GM19463 (cell line): Measurements from ENCODE around the gene FTSJ3.
A peak's percentile ranks its signal among the peaks of the same experiment; 100 is the strongest.
"Not testable (repeated sequence)": the region's sequence is repeated elsewhere in the genome, so short reads cannot be mapped to it uniquely, and the experiment has no call there.

ENCODE experiments used
- ATAC-seq: cut with Tn5 transposase; IDR thresholded peaks from one replicate; pipeline ENCODE4 v1.9.1; 2021; ENCODE audit warnings: mild to moderate bottlenecking, moderate library complexity; ENCODE audit not compliant: unreplicated experiment

FTSJ3 gene, protein sequence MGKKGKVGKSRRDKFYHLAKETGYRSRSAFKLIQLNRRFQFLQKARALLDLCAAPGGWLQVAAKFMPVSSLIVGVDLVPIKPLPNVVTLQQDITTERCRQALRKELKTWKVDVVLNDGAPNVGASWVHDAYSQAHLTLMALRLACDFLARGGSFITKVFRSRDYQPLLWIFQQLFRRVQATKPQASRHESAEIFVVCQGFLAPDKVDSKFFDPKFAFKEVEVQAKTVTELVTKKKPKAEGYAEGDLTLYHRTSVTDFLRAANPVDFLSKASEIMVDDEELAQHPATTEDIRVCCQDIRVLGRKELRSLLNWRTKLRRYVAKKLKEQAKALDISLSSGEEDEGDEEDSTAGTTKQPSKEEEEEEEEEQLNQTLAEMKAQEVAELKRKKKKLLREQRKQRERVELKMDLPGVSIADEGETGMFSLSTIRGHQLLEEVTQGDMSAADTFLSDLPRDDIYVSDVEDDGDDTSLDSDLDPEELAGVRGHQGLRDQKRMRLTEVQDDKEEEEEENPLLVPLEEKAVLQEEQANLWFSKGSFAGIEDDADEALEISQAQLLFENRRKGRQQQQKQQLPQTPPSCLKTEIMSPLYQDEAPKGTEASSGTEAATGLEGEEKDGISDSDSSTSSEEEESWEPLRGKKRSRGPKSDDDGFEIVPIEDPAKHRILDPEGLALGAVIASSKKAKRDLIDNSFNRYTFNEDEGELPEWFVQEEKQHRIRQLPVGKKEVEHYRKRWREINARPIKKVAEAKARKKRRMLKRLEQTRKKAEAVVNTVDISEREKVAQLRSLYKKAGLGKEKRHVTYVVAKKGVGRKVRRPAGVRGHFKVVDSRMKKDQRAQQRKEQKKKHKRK

DNA sequence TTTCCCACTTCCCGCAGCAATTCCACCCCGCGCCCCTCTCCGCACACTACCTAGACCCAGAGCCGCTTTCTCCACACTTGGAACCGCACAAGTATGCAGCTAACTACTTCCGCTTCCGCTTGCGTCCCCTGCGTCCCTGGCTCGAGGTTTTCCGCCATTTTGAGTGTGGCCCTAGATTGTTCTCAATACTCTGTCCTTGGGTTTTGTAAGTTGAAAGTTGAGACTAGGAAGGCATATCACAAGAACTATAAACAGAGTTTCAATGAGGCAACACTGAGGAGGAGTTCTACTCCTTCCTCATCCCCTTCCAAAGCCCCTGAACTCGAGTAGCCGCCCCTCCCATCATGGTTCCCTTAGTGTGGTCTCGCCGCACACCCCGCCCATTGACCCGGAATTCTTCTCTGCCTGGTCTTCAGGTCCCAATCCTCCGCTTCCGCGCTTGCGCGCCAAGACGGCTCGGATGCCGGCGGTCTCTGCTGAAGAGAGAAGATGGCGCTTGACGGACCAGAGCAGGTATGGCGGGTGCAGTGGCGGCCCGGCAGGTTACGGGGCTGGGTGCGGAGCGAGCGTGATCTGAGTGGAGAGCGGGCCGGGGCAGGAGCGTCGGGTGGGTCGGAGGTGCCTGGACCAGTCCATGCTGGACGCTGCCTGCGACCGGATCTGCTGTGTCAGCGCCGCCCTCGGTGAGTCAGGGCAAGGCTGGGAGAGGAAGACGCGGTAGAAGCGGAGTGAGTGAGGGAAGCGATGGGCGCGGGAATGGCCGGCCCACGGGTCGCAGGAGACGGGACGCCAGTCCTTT, at the start of gene FTSJ3, which contains the start of gene PSMC5:
FTSJ3 (minus strand) TSS at position 662 of the 799 bp plus-strand sequence. CDS start 761 bp downstream, outside the sequence.
PSMC5 (plus strand) TSS at position 430 of the 799 bp plus-strand sequence; CDS start at position 490, 60 bp downstream.
- ATAC-seq = peak; percentile 89

DNA sequence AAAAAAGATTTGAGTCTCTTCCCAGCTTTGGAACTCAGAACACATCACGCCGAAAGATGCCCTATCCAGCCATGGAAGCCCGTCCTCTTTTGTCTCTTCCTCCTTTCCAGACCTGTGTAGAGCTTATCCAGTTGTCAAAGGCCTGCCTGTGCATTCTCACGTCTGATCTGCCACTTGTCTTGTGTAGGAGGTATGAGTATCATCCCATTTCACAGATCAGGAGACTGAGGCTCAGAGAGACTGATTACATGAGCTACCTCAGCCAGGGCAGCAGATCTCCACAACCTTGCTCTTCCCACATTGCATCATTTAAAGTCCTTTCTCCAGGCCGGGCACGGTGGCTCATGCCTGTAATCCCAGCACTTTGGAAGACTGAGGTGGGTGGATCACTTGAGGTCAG, 47.2 kb upstream of the FTSJ3 start:
- not testable (repeated sequence) for ATAC-seq

DNA sequence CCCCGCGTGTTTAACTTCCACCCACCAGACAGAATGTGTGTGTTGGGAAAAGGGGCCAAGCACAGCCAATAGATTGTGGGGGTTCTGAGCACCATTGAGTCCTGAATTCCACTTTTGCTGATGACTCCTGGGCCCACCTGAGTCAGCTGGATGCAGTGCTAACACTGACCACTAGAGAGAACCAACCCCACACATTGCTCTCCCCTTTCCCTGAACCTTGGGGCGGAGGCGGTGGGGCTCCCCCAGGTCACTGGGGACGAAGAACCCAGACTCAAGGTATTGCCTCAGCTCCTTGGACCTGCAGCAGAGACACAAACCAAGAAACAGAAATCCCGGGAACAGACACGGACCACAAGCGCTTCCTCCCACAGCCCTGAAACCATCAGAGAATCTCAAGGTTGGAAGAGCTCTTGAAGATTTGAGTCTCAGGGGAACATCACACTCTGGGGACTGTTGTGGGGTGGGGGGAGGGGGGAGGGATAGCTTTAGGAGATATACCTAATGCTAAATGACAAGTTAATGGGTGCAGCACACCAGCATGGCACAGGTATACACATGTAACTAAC, 46.7 kb upstream of the FTSJ3 start:
- ATAC-seq = not testable (repeated sequence)

DNA sequence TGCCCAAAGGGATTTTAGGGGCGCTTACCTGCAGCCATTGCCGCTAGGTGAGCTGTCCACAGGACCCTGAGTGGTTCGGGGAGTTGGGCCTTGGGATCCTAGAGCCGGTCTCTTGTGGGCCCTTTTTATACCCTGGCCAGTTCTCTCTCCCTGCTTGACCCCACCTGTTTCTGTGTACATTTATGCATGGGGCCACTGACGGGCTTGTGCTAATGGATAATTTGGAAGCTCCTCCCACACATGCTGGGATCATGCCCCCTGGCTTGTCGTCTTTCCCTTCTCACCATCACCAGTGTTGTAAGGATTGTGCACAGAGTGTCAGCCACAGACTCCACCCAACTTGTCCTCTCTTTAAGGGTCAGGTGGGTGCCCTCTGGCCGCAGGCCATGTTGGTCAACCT, 46.1 kb upstream of the FTSJ3 start, which contains the start of gene CSH2:
CSH2 (minus strand) TSS at position 101 of the 400 bp plus-strand sequence; CDS start at position 38, 63 bp downstream.
- not testable (repeated sequence) for ATAC-seq

DNA sequence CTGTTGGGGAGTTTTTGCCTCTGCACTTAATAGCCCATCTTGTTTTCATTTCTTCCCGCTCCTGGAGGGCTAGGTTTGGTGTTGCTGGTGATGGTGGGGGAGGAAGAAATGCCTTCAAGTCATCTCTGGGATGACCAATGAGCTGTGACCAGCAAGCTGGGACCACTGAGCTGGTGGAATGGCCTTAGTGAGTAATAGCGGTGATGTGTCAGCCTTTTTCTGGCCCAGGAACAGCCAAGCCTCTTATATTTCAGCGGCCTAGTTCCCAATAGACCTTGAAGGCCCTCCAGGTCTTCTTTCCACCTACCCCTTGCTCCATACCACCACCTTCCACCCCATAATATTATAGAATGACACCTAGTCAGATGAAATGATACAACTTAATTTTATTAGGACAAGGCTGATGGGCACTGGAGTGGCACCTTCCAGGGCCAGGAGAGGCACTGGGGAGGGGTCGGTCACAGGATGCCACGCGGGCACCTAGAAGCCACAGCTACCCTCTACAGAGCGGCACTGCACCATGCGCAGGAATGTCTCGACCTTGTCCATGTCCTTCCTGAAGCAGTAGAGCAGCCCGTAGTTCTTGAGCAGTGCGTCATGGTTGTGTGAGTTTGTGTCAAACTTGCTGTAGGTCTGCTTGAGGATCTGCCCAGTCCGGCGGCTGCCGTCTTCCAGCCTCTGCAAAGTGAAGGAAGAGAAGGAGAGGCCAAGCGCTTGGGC, 44.3 kb upstream of the FTSJ3 start:
- not testable (repeated sequence) for ATAC-seq

DNA sequence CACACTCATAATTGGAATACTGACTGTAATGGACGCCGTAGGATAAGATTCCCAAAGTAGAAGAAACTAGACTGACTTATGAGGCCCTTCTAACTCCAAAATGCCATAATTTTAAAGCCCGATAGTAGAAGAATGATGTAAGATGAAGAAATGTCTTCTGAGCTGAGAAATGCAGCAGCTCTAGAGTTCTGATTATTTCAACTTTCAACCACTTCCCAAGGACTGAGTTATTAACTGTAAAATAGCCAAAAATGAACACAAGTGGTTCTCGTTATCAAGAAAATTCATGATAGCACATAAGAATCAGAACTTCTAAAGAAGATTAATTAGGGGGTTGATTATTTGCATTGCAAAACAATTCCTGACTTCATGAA, 42.8 kb upstream of the FTSJ3 start:
- not testable (repeated sequence) for ATAC-seq

DNA sequence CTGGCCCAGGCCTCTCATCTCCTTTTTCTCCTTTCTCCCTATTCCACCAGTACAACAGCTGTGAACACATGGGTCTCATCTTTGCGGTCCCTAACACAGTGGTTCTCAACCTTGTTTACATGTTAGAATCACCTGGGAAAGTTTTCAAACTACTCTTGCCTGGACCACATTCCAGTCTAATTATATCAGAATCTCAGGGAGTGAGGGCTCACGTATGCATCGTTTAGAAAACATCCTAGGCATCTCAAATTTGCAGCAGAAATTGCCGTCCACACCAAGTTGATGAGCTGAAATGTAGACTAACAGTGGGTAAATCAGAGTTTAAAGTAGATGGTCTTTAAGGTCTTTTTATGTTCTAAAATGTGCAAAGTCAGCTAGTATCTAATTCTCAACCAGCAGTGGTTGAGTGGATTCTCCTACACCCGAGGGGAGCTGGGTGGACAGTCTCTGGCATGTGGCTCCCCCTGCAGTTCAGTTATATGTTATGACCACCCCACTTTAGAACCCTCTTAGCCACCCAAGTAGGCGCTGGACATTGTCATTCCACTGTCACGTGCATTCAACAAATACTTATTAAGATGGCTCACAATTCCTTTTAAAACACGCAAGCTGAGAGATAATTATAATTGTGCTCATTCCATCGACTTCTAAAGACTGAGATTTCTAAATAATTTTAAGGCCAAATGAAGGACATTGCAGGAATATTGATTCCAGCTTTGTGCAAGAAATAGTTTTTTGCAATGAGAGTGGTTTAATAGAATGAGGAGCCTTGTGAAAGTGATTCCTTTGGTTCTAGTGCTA, 42.2 kb upstream of the FTSJ3 start:
- ATAC-seq = not testable (repeated sequence)

DNA sequence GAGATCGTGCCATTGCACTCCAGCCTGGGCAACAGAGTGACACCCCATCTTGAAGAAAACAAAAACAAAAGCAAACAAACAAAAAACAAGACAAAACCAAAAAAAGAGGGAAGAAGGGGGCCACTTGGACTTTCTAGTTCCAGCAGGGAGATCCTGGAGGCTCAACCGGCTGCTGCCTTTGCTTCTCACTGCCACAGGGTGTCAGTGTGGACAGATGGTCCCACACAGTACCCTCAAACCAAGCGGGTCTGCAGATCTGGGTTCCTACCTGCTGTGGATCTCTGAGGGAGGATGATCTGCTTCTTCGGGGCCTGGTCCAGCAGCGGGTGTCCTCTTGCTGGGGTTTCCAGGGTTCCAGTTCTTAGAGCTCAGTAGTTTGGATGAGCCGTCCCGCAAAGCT, 39.2 kb upstream of the FTSJ3 start:
- not testable (repeated sequence) for ATAC-seq

DNA sequence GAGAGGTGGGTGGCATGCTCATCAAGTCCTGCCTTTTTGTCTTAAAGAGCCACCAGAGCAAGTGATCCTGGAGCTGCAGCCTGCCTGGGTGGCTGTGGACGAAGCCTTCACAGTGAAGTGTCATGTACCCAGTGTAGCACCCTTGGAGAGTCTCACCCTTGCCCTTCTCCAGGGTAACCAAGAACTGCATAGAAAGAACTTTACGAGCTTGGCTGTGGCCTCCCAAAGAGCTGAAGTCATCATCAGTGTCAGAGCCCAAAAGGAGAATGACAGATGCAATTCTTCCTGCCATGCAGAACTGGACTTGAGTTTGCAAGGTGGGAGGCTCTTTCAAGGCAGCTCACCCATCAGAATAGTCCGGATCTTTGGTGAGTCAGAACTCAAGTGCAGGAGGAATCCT, 31.8 kb upstream of the FTSJ3 start:
- ATAC-seq = no peak

DNA sequence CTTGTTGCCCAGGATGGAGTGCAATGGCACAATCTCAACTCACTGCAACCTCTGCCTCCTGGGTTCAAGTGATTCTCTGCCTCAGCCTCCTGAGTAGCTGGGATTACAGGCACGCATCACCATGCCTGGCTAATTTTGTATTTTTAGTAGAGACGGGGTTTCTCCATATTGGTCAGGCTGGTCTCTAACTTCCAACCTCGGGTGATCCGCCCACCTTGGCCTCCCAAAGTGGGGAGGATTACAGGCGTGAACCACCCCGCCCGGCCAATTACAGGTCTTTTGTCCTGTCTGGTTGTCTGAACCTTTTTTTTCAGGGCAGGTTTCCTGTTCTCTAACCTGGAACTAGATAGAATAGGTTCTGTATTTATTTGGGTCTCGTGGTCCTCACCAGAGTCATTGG, 29.0 kb upstream of the FTSJ3 start:
- ATAC-seq = not testable (repeated sequence)

DNA sequence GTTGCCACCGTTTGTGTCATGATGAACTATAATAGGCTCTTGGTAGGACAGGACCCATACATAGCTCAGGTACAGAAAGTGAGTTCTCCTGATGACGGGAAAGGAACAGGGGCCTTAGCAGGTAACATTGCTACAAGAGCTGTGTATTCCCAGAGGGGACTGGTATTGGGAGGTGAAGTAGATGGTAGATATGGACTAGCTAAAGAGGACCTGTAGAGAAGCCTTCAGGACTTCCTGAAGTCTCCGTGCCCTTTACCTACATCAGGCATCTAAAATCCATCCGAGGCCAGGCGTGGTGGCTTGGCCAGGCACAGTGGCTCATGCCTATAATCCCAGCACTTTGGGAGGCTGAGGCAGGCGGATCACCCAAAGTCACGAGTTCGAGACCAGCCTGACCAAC, 27.7 kb upstream of the FTSJ3 start:
- ATAC-seq = no peak

DNA sequence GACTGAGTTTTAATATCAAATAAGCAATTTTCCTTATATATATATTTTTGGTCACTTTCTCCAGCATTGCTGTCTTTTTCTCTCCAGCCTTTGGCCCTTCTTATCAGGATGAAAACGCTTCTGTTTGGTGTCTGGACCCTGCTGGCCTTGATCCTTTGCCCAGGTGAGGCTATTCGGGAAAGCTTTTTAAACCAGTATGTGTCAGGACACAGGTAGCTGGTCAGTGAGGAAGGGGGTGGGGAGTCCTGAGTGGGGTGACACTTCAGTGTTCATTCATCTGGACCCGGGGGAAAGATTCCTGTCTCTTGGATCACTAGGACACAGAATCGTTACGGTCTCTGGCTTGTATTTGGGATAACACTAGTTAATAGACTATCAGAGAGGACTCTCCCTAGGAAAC, 27.2 kb upstream of the FTSJ3 start:
- ATAC-seq = no peak

DNA sequence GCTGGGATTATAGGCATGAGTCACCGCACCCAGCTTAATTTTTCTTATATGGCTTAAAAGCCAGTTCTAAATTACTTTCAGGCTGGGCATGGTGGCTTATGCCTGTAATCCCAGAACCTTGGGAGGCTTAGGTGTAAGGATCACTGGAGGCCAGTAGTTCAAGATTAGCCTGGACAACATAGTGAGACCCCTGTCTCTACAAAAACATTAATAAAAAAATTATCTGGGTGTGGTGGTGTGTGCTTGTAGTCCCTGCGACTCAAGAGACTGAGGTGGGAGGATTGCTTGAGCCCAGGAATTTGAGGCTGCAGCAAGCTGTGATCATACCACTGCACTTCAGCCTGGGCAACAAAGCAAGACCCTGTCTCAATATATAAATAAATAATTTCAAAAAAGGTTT, 25.8 kb upstream of the FTSJ3 start:
- no peak for ATAC-seq

DNA sequence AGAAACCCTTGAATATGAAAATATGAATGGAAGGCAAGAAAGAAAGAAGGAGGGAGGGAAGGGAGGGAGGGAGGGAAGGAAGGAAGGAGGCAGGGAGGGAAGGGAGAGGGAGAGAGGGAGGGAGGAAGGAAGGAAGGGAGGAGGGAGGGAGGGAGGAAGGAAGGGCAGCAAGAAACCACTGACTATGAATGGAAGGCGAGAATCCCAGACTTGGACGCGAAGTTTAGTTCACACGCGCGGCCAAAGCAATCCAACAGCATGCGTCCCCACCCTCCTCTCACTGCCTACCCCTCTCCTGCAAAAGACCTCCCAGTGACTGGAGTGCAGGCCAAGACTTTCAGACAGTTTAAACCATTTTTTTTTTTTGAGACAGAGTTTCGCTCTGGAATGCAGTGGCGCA, 22.9 kb upstream of the FTSJ3 start:
- no peak for ATAC-seq

DNA sequence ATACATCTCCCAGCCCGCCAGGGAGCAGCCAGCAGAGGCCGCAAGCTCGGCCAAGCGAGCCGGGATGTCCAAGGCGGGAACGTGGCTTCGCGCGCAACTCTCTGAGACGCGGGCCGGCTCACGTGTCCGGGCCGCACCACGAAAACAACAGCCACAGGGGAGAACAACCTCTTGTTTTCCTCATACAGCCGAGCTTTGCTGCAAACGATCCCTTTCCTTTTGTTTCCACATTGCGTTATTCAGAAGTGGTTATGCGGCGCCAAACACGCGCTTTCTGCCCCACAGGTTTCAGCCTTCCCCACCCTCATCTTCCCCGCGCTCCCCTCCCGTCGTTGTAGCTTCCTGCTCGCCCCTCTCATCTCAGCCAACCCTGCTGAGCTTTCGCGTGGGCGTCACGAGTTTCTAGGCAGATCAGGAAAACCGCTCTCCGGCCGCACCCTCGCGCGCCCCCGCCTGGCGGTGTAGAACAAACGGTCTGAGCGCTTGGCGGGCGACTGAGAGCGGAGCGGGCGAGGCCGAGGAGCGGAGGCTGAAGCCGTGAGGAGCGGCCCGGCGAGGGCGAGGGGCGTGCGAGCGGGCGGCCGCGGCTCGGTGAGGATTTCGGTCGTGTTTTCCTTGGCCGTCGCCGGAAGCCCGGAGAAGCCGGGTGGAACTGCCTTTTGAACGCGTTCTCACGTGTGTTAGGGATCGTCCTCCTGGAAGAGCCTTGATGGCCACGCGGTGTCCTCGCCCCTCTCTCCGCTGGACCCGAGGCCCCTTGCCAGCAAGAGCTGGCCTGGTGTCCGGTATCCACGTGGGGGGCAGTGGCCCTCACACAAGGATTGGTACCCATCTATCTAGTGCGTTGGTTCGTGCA, 21.6 kb upstream of the FTSJ3 start:
- ATAC-seq = peak; percentile 95

DNA sequence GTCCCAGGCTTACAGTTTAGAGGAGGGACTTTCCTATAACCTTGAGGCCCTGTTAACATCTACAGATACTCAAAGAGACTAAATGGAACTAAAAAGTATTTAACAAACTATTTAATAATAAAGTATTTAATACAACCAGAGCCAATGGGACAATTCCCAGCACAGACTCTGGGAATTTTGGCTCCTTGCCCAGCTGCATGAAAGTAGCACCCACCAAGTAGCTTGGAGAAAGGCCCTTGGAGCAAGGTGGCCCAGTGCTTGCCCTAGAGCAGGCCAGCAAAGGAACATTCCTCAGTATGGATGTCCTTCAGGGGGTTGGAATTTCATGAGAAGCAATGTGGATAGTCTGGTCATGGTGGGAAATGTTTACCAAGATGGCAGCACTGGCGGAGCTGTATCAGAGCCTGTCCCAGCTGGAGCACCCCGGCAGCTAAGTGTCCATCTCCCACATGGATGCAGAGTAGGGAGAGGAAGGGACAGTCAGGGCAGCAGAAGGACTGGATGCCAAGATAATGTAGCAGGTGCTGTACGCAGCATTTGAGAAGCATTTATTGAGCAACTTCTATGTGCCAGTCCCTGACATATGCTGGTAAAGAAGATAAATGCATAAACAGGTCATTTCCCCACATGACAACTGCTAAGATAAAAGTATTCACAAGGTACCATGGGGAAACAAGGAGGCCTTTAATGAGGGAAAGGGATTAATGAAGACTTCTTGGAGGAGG, 20.2 kb upstream of the FTSJ3 start:
- no peak for ATAC-seq

DNA sequence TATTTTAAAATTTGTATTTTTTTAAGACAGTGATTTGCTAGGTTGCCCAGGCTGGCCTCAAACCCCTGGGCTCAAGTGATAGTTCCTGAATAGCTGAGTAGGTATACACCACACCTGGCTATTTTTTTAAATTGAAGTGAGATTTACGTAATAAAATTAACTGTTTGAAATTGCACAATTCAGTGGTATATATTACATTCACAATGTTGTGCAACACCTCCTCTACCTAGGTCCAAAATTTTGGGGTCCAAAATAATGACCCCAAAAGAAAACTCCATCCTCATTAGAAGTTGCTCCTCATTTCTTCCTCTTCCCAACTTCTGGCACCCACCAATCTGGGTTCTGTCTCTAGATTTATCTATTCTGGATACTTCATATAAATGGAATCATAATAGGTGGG, 18.0 kb upstream of the FTSJ3 start:
- no peak for ATAC-seq
